Mesenchymal stem cell (in vitro differentiated cells and primary cell): ENCODE measurements around the gene MSH5.

Experiments
- DNase-seq: peaks from one replicate; pipeline ENCODE4 v3.0.0-alpha.2; 2013
- H2AFZ ChIP-seq: one replicate; pipeline ENCODE4 v1.6.1; 2013; ENCODE audit warnings: low read depth, mild to moderate bottlenecking, control low read depth, inconsistent platforms, low read length, moderate library complexity
- H2AK5ac ChIP-seq: 2 replicates; pipeline ENCODE4 v1.6.1; 2013; ENCODE audit warnings: low read length, moderate library complexity, mild to moderate bottlenecking, inconsistent platforms; ENCODE audit not compliant: severe bottlenecking
- H2BK120ac ChIP-seq: one replicate; pipeline ENCODE4 v1.6.1; 2013; ENCODE audit warnings: low read depth, mild to moderate bottlenecking, inconsistent platforms, low read length, moderate library complexity
- H2BK12ac ChIP-seq, 2 experiments: one replicate each; pipeline ENCODE4 v1.6.1; 2013; ENCODE audit warnings: inconsistent platforms in 2 of 2, low read length in 2 of 2, mild to moderate bottlenecking in 2 of 2, moderate library complexity in 2 of 2, control low read depth in 1 of 2
- H2BK15ac ChIP-seq: one replicate; pipeline ENCODE4 v1.6.1; 2013; ENCODE audit warnings: mild to moderate bottlenecking, low read depth, inconsistent platforms; ENCODE audit not compliant: poor library complexity, severe bottlenecking
- H2BK5ac ChIP-seq: 2 replicates; pipeline ENCODE4 v1.6.1; 2013; ENCODE audit warnings: low read depth, mild to moderate bottlenecking, low read length, control low read depth, inconsistent platforms; ENCODE audit not compliant: poor library complexity, severe bottlenecking
- H3K14ac ChIP-seq, 2 experiments: one replicate each; pipeline ENCODE4 v1.6.1; 2013; ENCODE audit warnings: inconsistent platforms in 2 of 2, low read length in 2 of 2, control low read depth in 1 of 2, mild to moderate bottlenecking in 1 of 2, moderate library complexity in 1 of 2
- H3K18ac ChIP-seq, 2 experiments: one replicate each; pipeline ENCODE4 v1.6.1; 2013; ENCODE audit warnings: inconsistent platforms in 2 of 2, low read length in 2 of 2, control low read depth in 1 of 2, low read depth in 1 of 2, mild to moderate bottlenecking in 1 of 2
- H3K23ac ChIP-seq, 2 experiments: one replicate each; pipeline ENCODE4 v1.6.1; 2013; ENCODE audit warnings: inconsistent platforms in 2 of 2, low read length in 2 of 2, mild to moderate bottlenecking in 2 of 2, moderate library complexity in 2 of 2, control low read depth in 1 of 2
- H3K27ac ChIP-seq: 2 replicates; pipeline ENCODE4 v1.5.1; 2013; ENCODE audit warnings: mild to moderate bottlenecking, moderate library complexity, low read length, control low read depth, inconsistent platforms; ENCODE audit not compliant: poor library complexity, severe bottlenecking
- H3K27me3 ChIP-seq, 2 experiments: 2 replicates each; pipeline versions ENCODE4 v1.6.1 to v1.7.0; 2013; ENCODE audit warnings: low read length in 2 of 2, mild to moderate bottlenecking in 2 of 2, moderate library complexity in 2 of 2, control low read depth in 1 of 2, inconsistent platforms in 1 of 2; ENCODE audit not compliant: control insufficient read depth in 1 of 2, insufficient read depth in 1 of 2
- H3K36me3 ChIP-seq, 2 experiments: 2 replicates each; pipeline versions ENCODE4 v1.6.1 to v1.7.0; 2013; ENCODE audit warnings: low read length in 2 of 2, control low read depth in 1 of 2, inconsistent platforms in 1 of 2, low read depth in 1 of 2, mild to moderate bottlenecking in 1 of 2; ENCODE audit not compliant: insufficient read depth in 2 of 2, control insufficient read depth in 1 of 2
- H3K4ac ChIP-seq, 2 experiments: one replicate each; pipeline ENCODE4 v1.6.1; 2013; ENCODE audit warnings: inconsistent platforms in 2 of 2, low read length in 2 of 2, mild to moderate bottlenecking in 2 of 2, moderate library complexity in 2 of 2, control low read depth in 1 of 2, low read depth in 1 of 2
- H3K4me1 ChIP-seq: 2 replicates; pipeline ENCODE4 v1.6.1; 2013; ENCODE audit warnings: low read depth, low read length, control low read depth; ENCODE audit not compliant: control insufficient read depth, insufficient read depth
- H3K4me2 ChIP-seq: 2 replicates; pipeline ENCODE4 v1.6.1; 2013; ENCODE audit warnings: low read length, mild to moderate bottlenecking, inconsistent platforms; ENCODE audit not compliant: poor library complexity, severe bottlenecking
- H3K4me3 ChIP-seq, 2 experiments: 2 replicates each; pipeline versions ENCODE4 v1.5.1 to v1.7.0; 2013; ENCODE audit warnings: low read length in 2 of 2, mild to moderate bottlenecking in 2 of 2, control low read depth in 1 of 2, low read depth in 1 of 2; ENCODE audit not compliant: insufficient read depth in 1 of 2
- H3K79me1 ChIP-seq: replicated peaks from 2 replicates; pipeline ENCODE4 v1.6.1; 2013; ENCODE audit warnings: mild to moderate bottlenecking, control low read depth, low read length, inconsistent platforms; ENCODE audit not compliant: poor library complexity, severe bottlenecking
- H3K9ac ChIP-seq: 2 replicates; pipeline ENCODE4 v1.7.0; 2013; ENCODE audit warnings: mild to moderate bottlenecking, low read length, moderate library complexity
- H3K9me3 ChIP-seq: 2 replicates; pipeline ENCODE4 v1.7.0; 2013; ENCODE audit warnings: mild to moderate bottlenecking, low read length; ENCODE audit not compliant: control insufficient read depth
- H4K8ac ChIP-seq: one replicate; pipeline ENCODE4 v1.6.1; 2013; ENCODE audit warnings: inconsistent platforms, mild to moderate bottlenecking, low read length, moderate library complexity
- H4K91ac ChIP-seq: one replicate; pipeline ENCODE4 v1.6.1; 2013; ENCODE audit warnings: mild to moderate bottlenecking, low read length, inconsistent platforms
- WGBS: methylation state at CpG from one replicate; pipeline ENCODE4 v1.1.7; 2013; ENCODE audit warnings: mixed read lengths; 5-methylcytosine and 5-hydroxymethylcytosine counted together

The MSH5 gene

DNA sequence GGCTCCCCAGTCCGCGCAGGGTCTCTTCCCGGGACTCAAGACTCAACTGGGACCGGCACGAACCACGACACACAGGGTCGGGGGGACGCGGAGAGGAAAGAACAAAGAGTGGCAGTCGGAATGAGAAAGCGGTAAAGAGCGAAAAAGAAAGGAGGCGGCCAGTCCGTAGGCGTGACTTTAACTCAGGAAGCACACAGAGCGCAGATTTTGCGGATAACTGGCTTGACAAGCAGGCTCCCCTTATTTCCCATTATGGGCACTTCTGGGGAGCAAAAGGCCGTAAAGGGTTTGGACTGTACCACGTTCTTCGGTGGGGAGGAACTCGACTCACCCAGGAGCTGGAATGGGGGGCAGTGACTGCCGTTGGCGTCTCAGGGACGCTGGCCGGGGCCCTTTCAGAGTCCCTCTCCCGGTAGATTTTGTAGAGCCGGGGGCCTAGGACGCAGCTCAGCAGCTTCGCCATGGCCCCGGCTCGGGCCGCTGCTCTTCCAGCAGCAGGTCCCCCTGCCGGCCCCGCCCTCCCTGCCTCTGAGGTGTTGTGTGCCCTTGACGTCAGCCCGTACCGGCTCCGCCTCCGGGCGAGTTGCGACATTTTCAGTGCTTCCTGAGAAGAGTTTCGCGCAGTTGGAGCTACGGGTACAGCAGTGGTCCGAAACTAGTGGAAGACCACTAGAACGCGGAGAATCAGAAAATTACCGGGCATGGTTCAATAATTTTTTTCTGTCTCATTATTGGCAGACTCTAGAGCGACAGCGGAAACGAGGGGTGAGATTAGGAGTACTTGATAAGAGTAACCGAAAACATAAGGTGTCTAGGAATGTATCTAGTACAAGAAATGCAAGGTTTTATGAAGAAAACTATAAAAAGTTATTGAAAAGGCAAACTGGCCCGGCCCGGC lies 36.7 kb upstream of the MSH5 start, which contains the start of gene ABHD16A:
TSS of gene ABHD16A (minus strand) at position 506 of the 898 bp plus-strand sequence. CDS start at position 463, 43 bp downstream.
- Histone ChIP-seq H3K14ac (peak within 1 kb of the TSS in 1 of 2 experiments; percentile 71), H2BK5ac (peak within 1 kb of the TSS; percentile 78), H2AFZ (peak within 1 kb of the TSS; percentile 78)

DNA sequence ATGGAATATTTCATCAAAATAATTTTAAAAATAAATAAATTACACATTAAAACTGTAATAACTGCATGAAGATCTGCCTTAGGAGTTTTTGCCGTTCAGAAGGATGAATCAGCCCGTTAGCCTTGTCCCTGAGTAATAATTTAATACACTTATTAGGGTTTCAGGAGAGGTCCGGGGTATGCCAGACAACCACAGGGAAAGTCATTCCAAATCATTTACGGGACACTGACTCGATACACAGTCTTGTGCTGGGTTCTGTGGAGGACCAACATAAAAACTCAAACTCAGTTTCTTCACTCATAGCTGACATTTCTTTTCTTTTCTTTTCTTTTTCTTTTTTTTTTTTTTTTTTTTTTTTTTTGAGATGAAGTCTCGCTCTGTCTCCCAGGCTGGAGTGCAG lies 33.9 kb upstream of the MSH5 start:
- H2AFZ ChIP-seq = no peak overlapping the region
- no peak overlapping the region for H3K4me3 ChIP-seq
- no peak overlapping the region for H2BK5ac ChIP-seq
- H2BK120ac ChIP-seq = no peak overlapping the region
- H3K4me1 ChIP-seq = peaks cover 13% of the 10 kb centered on the region
- no peak overlapping the region for H2BK12ac ChIP-seq
- no peak overlapping the region for H3K27ac ChIP-seq
- no peaks in the 10 kb centered on the region for H3K9me3 ChIP-seq
- no peak overlapping the region for H4K91ac ChIP-seq
- H3K18ac ChIP-seq = no peak overlapping the region
- 98% methylated on average over 6 of the region's 6 CpGs for WGBS
- H3K4ac ChIP-seq = no peak overlapping the region
- no peak overlapping the region for H2BK15ac ChIP-seq
- H3K9ac ChIP-seq = no peak overlapping the region
- H3K27me3 ChIP-seq = peaks cover 7 to 11% of the 10 kb centered on the region in 2 experiments
- no peak for DNase-seq
- no peak overlapping the region for H3K14ac ChIP-seq
- no peaks in the 10 kb centered on the region for H3K36me3 ChIP-seq
- H2AK5ac ChIP-seq = no peak overlapping the region
- peaks cover 8% of the 10 kb centered on the region for H3K79me1 ChIP-seq
- H4K8ac ChIP-seq = no peak overlapping the region
- H3K23ac ChIP-seq = no peak overlapping the region
- H3K4me2 ChIP-seq = no peak overlapping the region

More for the DNA sequence above, 36.7 kb upstream of the MSH5 start, which contains the start of gene ABHD16A:
- DNase-seq = peak; percentile 98
- WGBS = 4% methylated on average over 54 of the region's 54 CpGs
- H3K4me2 ChIP-seq = peak within 1 kb of the TSS; percentile 70
- peak within 1 kb of the TSS in 1 of 2 experiments; percentile 44 for H2BK12ac ChIP-seq
- H2AK5ac ChIP-seq = peak within 1 kb of the TSS; percentile 82
- peak within 1 kb of the TSS; percentile 58 to 96 for H3K4ac ChIP-seq
- H4K91ac ChIP-seq = no peak within 1 kb of the TSS
- peaks cover 15% of the 10 kb centered on the region for H3K4me1 ChIP-seq
- peak within 1 kb of the TSS in 1 of 2 experiments; percentile 64 for H3K23ac ChIP-seq
- no peak within 1 kb of the TSS for H2BK120ac ChIP-seq
- peak within 1 kb of the TSS; percentile 88 for H3K27ac ChIP-seq
- peak within 1 kb of the TSS; percentile 98 for H3K9ac ChIP-seq
- peaks cover 15% of the 10 kb centered on the region for H3K79me1 ChIP-seq
- peak within 1 kb of the TSS; percentile 76 for H2BK15ac ChIP-seq
- no peaks in the 10 kb centered on the region for H3K27me3 ChIP-seq
- H4K8ac ChIP-seq = peak within 1 kb of the TSS; percentile 80
- peak within 1 kb of the TSS; percentile 17 to 94 for H3K18ac ChIP-seq
- H3K36me3 ChIP-seq = peaks cover 11 to 17% of the 10 kb centered on the region in 2 experiments
- peak within 1 kb of the TSS; percentile 78 to 97 for H3K4me3 ChIP-seq
- H3K9me3 ChIP-seq = no peaks in the 10 kb centered on the region

DNA sequence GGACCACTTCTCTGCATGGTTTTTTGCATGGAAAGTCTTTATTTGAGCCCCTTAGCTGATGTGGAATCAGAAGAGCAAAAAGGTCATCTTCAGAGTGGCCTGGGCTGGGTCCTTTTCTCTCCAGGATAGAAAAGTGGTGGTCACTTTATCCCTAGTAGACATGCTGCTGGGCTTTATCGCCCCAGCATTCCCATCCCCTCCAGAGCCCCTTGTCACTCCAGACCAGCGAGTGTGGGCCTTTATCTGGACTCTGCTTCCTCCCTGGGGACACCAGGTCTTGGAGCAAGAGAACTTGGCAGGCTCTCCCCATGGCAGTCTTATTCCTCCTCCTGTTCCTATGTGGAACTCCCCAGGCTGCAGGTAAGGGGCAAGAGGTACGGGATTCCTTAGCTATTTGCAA lies 33.2 kb upstream of the MSH5 start, which contains the start of gene LY6G6F:
TSS of gene LY6G6F (plus strand) at position 268 of the 400 bp plus-strand sequence. CDS start at position 309, 41 bp downstream.
- DNase-seq = no peak
- 48% methylated on average over 2 of the region's 3 CpGs for WGBS
- H3K36me3 ChIP-seq = peaks cover 0 to 3% of the 10 kb centered on the region in 2 experiments

DNA sequence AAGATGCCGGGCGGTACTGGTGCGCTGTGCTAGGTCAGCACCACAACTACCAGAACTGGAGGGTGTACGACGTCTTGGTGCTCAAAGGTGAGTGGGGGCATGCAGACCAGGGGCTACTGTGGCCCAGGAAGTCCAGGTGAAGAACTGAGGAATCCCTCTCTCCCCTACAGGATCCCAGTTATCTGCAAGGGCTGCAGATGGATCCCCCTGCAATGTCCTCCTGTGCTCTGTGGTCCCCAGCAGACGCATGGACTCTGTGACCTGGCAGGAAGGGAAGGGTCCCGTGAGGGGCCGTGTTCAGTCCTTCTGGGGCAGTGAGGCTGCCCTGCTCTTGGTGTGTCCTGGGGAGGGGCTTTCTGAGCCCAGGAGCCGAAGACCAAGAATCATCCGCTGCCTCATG lies 32.1 kb upstream of the MSH5 start:
- H3K9me3 ChIP-seq = no peaks in the 10 kb centered on the region
- WGBS = 94% methylated on average over 9 of the region's 10 CpGs
- H3K27ac ChIP-seq = no peak overlapping the region
- DNase-seq = no peak
- H3K18ac ChIP-seq = no peak overlapping the region
- H3K23ac ChIP-seq = no peak overlapping the region
- no peak overlapping the region for H2BK12ac ChIP-seq
- peaks cover 19 to 29% of the 10 kb centered on the region in 2 experiments for H3K27me3 ChIP-seq
- peaks cover 2% of the 10 kb centered on the region for H3K79me1 ChIP-seq
- no peak overlapping the region for H2BK15ac ChIP-seq
- H4K8ac ChIP-seq = no peak overlapping the region
- H2AK5ac ChIP-seq = no peak overlapping the region
- no peak overlapping the region for H3K4me2 ChIP-seq
- no peak overlapping the region for H2BK120ac ChIP-seq
- H3K9ac ChIP-seq = no peak overlapping the region
- peaks cover 0 to 3% of the 10 kb centered on the region in 2 experiments for H3K36me3 ChIP-seq
- H2BK5ac ChIP-seq = no peak overlapping the region
- no peak overlapping the region for H3K4ac ChIP-seq
- H3K4me3 ChIP-seq = no peak overlapping the region
- H2AFZ ChIP-seq = no peak overlapping the region
- H3K14ac ChIP-seq = no peak overlapping the region
- H4K91ac ChIP-seq = no peak overlapping the region
- H3K4me1 ChIP-seq = peaks cover 5% of the 10 kb centered on the region

More for the DNA sequence above, 33.2 kb upstream of the MSH5 start, which contains the start of gene LY6G6F:
- Histone ChIP-seq H2BK12ac (no peak within 1 kb of the TSS), H2BK5ac (no peak within 1 kb of the TSS), H4K8ac (no peak within 1 kb of the TSS), H3K14ac (no peak within 1 kb of the TSS), H3K27me3 (peaks cover 12 to 18% of the 10 kb centered on the region in 2 experiments), H2BK15ac (no peak within 1 kb of the TSS), H2AK5ac (no peak within 1 kb of the TSS), H2BK120ac (no peak within 1 kb of the TSS), H3K4ac (no peak within 1 kb of the TSS), H3K9me3 (no peaks in the 10 kb centered on the region), H3K79me1 (peaks cover 7% of the 10 kb centered on the region), H3K23ac (no peak within 1 kb of the TSS), H3K4me2 (no peak within 1 kb of the TSS), H3K27ac (no peak within 1 kb of the TSS), H2AFZ (no peak within 1 kb of the TSS), H3K18ac (no peak within 1 kb of the TSS), H3K4me3 (no peak within 1 kb of the TSS), H3K9ac (no peak within 1 kb of the TSS), H4K91ac (no peak within 1 kb of the TSS), H3K4me1 (peaks cover 10% of the 10 kb centered on the region)
